GM18861 (cell line): ENCODE results near the gene ACCS.

Experiments
- ATAC-seq: cut with Tn5 transposase; IDR thresholded peaks from one replicate; pipeline ENCODE4 v1.9.1; 2021; ENCODE audit not compliant: unreplicated experiment

ACCS gene

DNA sequence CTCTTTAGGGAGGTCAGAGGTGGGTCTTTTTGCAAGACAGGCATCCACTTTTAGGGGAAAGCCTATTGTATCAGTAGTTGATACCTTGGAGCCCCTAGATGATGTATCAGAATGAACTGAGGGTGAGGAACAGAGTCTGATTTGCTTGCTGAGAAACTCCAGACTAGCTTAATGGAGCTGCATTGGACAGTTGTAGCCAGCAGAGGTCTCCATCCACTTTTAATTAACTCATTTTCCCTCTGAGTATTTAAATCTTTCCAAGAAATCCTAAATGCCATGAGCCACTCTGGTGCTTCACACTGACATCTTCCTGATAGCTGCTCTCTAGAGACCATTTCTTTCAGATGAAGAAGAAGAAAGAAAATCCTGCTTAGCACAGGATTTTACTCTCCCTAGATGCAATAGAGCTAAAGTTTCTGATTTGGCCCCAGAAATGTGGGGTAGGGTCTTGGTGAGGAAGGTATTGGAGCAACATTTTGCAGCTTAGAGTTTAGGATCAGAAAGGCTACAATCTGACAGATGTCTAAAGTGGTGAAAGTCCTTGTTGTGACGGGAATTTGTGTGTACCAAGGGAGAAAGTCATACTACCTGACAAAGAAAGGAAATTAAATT lies 67.4 kb downstream of the ACCS start:
- no peak for ATAC-seq
